Measurements from ENCODE around the gene SENP7.
"Not testable (repeated sequence)": the region's sequence is repeated elsewhere in the genome, so short reads cannot be mapped to it uniquely, and the experiment has no call there.

Gene SENP7

GRCh38 chr3:101512646-101513418, at the start of gene SENP7:
Gene SENP7, minus strand, starts transcription at chr3:101513212. Its CDS starts 82 bp downstream, at chr3:101513130.
- H3K4me3 ChIP-seq (ENCODE audit: control insufficient read depth, low read depth, low read length): peak within 1 kb of the TSS; percentile 74
- peak; percentile 79 for DNase-seq (ENCODE audit: low read depth)
- no peak for TF ChIP-seq CTCF (conservative IDR thresholded peaks at IDR 0.05; ENCODE audit: control insufficient read depth, insufficient read depth, low read depth, low read length)

- DNase-seq (ENCODE audit: low read depth): peak; percentile 92
- peak within 1 kb of the TSS; percentile 87 for H3K4me3 ChIP-seq (ENCODE audit: control insufficient read depth, low read depth, low read length)
- TF ChIP-seq CTCF (conservative IDR thresholded peaks at IDR 0.05; ENCODE audit: control insufficient read depth, insufficient read depth, low read depth, low read length): no peak
Measured at GRCh38 chr3:101561630-101562328, 48.8 kb upstream of the SENP7 start, which contains the start of gene TRMT10C. Gene TRMT10C, plus strand, starts transcription at chr3:101561868. Its CDS starts 2,914 bp downstream, at chr3:101564782.

GRCh38 chr3:101556064-101556463, 43.1 kb upstream of the SENP7 start:
- no peak for TF ChIP-seq CTCF (conservative IDR thresholded peaks at IDR 0.05; ENCODE audit: control insufficient read depth, insufficient read depth, low read depth, low read length)
- no peak for DNase-seq (ENCODE audit: low read depth)
- H3K4me3 ChIP-seq (ENCODE audit: control insufficient read depth, low read depth, low read length): no peak overlapping the region

- DNase-seq (ENCODE audit: low read depth); H3K4me3 ChIP-seq (ENCODE audit: control insufficient read depth, low read depth, low read length): not testable (repeated sequence)
Measured at GRCh38 chr3:101553381-101553780, 40.4 kb upstream of the SENP7 start.

GRCh38 chr3:101551359-101552081, 38.5 kb upstream of the SENP7 start:
- not testable (repeated sequence) for H3K4me3 ChIP-seq (ENCODE audit: control insufficient read depth, low read depth, low read length); DNase-seq (ENCODE audit: low read depth)

GRCh38 chr3:101549473-101549872, 36.5 kb upstream of the SENP7 start:
- TF ChIP-seq CTCF (conservative IDR thresholded peaks at IDR 0.05; ENCODE audit: control insufficient read depth, insufficient read depth, low read depth, low read length): no peak
- H3K4me3 ChIP-seq (ENCODE audit: control insufficient read depth, low read depth, low read length): no peak overlapping the region
- no peak for DNase-seq (ENCODE audit: low read depth)

- H3K4me3 ChIP-seq (ENCODE audit: control insufficient read depth, low read depth, low read length): no peak overlapping the region
- DNase-seq (ENCODE audit: low read depth): no peak
- TF ChIP-seq CTCF (conservative IDR thresholded peaks at IDR 0.05; ENCODE audit: control insufficient read depth, insufficient read depth, low read depth, low read length): no peak
Measured at GRCh38 chr3:101548527-101549105, 35.6 kb upstream of the SENP7 start.
